K562 (cell line): ENCODE data around the gene ANAPC2. TPM values are rescaled to one million over a fixed set of nuclear protein-coding genes. Genes with fewer than 3 reads are reported as not detected.

Source experiments
- FOXA1 ChIP-seq: fragments of 450-650 bp; IDR thresholded peaks from 2 replicates; pipeline ENCODE4 v1.6.1; 2016; ENCODE audit warnings: mild to moderate bottlenecking, borderline replicate concordance
- PML ChIP-seq: IDR thresholded peaks from 2 replicates; pipeline ENCODE4 v1.6.1; 2012; ENCODE audit warnings: low read length, inconsistent platforms
- POLR2G ChIP-seq: fragments of 200-400 bp; formaldehyde crosslinking; IDR thresholded peaks from 2 replicates; pipeline ENCODE4 v1.6.1; 2017; ENCODE audit warnings: low read depth, mild to moderate bottlenecking, antibody characterized with exemption, low read length, moderate library complexity
- RBM22 ChIP-seq: fragments of 200-400 bp; formaldehyde crosslinking; IDR thresholded peaks from 2 replicates; pipeline ENCODE4 v1.6.1; 2018; ENCODE audit warnings: low read length, low read depth; ENCODE audit not compliant: poor library complexity, severe bottlenecking
- SIX5 ChIP-seq, 2 experiments: IDR thresholded peaks; 2 replicates each; pipeline ENCODE4 v1.6.1; 2011; ENCODE audit warnings: low read length in 2 of 2, borderline replicate concordance in 1 of 2, low read depth in 1 of 2, mild to moderate bottlenecking in 1 of 2, moderate library complexity in 1 of 2; ENCODE audit not compliant: insufficient read depth in 1 of 2
- SRSF3 ChIP-seq: fragments of 200-400 bp; formaldehyde crosslinking; IDR thresholded peaks from 2 replicates; pipeline ENCODE4 v1.6.1; 2016; ENCODE audit warnings: mild to moderate bottlenecking, low read length, moderate library complexity; ENCODE audit not compliant: insufficient read depth
- ZNF175 ChIP-seq: fragments of 200-800 bp; sonication (Bioruptor generic); IDR thresholded peaks from 2 replicates; pipeline ENCODE4 v1.6.1; 2016; ENCODE audit warnings: low read depth, mild to moderate bottlenecking, missing genetic modification characterization, missing compliant biosample characterization
- ZNF232 ChIP-seq: sonication (generic); formaldehyde crosslinking; IDR thresholded peaks from 2 replicates; pipeline ENCODE4 v1.8.0; 2022; ENCODE audit warnings: mild to moderate bottlenecking, missing genetic modification reagents
- ZNF24 ChIP-seq: fragments of 450-650 bp; IDR thresholded peaks from 2 replicates; pipeline ENCODE4 v1.6.1; 2016
- ZNF696 ChIP-seq: fragments of 250-450 bp; sonication (Bioruptor Pico); conservative IDR thresholded peaks from 2 replicates; pipeline ENCODE4 v1.4.0; 2020; ENCODE audit warnings: mild to moderate bottlenecking, moderate library complexity
- ZNF780A ChIP-seq: fragments of 250-450 bp; sonication (Bioruptor Pico); IDR thresholded peaks from 2 replicates; pipeline ENCODE4 v1.5.0; 2021; ENCODE audit warnings: mild to moderate bottlenecking
- polyA plus RNA-seq, 8 experiments: library from polyadenylated mRNA; depleted of rRNA in 4 of 8; stranded (reverse) in 5 of 8; unstranded in 3 of 8; fragments of >200 nt; fragmentation: Nextera tagmentation in 2 of 8; fragmentation: Illumina TruSeq in 1 of 8; extraction: Ambion mirVana in 2 of 8; extraction: Trizol in 1 of 8; gene quantifications; 2 replicates each; pipeline versions ENCODE4 v1.2.1 to v1.2.3, GENCODE V29; 2011 to 2014; ENCODE audit warnings: inconsistent platforms in 1 of 8, missing spikeins in 1 of 8
- total RNA-seq, 7 experiments: library from RNA; depleted of rRNA in 6 of 7; stranded (reverse); fragments of >200 nt in 6 of 7; fragmentation: Illumina TruSeq in 2 of 7; extraction: Trizol in 2 of 7; gene quantifications; 2 replicates each; pipeline versions ENCODE4 v1.2.1 to v1.2.3, GENCODE V29; 2011 to 2021; ENCODE audit warnings: low replicate concordance in 1 of 7
- TF ChIP-seq, protein P1 (sequence below): fragments of 250-450 bp; sonication (Bioruptor Pico); IDR thresholded peaks from 2 replicates; pipeline ENCODE4 v1.5.1; 2021; ENCODE audit warnings: mild to moderate bottlenecking

ANAPC2 gene
- total and polyA plus RNA-seq, 9 of the 15 experiments (the other 6 are each of a cell fraction or from before 2014, with no cell fraction given), result 0.11 to 56.5 (median 17.1) TPM; not detected in 1

DNA sequence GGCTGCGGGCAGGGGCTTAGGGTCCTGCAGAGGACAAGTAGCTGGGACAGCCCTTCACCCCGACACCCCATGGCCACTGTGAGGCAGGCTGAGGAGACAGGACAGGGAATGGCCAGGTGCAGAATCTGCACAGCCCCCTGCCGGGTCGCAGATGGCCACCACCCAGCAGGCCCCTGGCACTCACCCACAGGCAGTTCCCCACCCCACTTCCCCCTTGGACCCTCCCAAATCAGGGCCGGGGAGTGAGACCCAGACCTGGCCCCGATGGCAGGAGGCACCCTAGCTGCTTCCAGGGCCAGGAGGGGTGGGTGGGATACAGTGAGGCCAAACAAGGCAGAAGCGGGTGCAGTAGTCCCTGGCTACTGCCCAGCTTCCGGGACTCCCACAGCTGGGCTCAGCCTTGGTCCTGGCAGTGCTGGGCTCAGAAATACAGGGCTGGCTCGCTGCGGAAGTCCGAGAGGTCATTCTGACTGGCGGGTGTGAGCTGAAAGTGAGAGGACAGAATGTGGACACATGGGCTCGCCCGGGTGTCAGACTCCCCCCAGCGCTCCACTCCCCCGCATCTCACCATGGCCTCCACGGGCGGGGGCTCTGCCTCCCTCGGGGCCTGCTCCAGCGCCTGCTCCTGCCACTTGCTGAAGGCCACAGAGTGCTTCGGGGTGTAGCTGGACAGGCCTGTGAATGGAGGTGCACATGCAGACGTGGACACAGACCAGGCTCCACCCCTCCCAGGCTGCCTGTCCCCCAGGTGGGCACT is 3.5 kb upstream of the ANAPC2 start (continued):
- TF ChIP-seq, protein P1, sequence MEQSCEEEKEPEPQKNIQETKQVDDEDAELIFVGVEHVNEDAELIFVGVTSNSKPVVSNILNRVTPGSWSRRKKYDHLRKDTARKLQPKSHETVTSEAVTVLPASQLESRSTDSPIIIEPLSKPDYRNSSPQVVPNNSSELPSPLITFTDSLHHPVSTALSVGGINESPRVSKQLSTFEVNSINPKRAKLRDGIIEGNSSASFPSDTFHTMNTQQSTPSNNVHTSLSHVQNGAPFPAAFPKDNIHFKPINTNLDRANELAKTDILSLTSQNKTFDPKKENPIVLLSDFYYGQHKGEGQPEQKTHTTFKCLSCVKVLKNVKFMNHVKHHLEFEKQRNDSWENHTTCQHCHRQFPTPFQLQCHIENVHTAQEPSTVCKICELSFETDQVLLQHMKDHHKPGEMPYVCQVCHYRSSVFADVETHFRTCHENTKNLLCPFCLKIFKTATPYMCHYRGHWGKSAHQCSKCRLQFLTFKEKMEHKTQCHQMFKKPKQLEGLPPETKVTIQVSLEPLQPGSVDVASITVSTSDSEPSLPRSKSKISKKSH (CRISPR knock-in tag), result no peak
- TF ChIP-seq FOXA1 (no peak), SRSF3 (no peak), ZNF696 (CRISPR knock-in tag) (no peak), ZNF24 (no peak), RBM22 (peak; percentile 53), SIX5 (IDR thresholded peaks at IDR 0.05; ENCODE audit: borderline replicate concordance in 1 of 2, insufficient read depth in 1 of 2, low read depth in 1 of 2, low read length in 2 of 2) (no peak), ZNF780A (CRISPR knock-in tag) (no peak), ZNF232 (CRISPR knock-in tag) (no peak), POLR2G (peak; percentile 58), PML (no peak), ZNF175 (CRISPR knock-in tag) (no peak)
